Stimulated activated CD4-positive, alpha-beta T cell treated with anti-CD3 and anti-CD28 coated beads, Interleukin-2, amount 100 ng/mL, for 4 hours (primary cell): ENCODE results near the gene ZNF436.
"Not testable (repeated sequence)": the region's sequence is repeated elsewhere in the genome, so short reads cannot be mapped to it uniquely, and the experiment has no call there.

Source experiments
- DNase-seq: peaks from one replicate; pipeline ENCODE4 v3.0.0-alpha.2; 2020; ENCODE audit warnings: low read depth

ZNF436 gene

DNA sequence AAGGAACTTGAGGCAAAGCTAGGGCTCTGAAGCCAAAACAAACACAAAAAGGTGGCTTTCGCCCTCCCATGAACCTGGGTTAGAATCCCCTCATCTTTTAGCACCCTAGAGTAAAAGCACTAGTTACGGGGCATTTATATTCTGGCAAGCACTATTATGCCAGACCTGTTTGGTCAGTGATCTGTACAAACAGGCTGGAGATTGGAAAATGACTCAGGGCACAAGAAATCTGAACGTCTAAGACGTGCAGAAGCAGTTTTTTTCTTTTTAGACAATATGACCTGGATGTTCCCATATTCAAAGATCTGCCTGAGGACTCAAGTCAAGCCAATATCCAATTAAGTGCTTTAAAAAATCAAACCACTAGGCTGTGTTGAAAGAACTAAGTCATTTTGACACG, 3.0 kb downstream of the ZNF436 start:
- no peak for DNase-seq

DNA sequence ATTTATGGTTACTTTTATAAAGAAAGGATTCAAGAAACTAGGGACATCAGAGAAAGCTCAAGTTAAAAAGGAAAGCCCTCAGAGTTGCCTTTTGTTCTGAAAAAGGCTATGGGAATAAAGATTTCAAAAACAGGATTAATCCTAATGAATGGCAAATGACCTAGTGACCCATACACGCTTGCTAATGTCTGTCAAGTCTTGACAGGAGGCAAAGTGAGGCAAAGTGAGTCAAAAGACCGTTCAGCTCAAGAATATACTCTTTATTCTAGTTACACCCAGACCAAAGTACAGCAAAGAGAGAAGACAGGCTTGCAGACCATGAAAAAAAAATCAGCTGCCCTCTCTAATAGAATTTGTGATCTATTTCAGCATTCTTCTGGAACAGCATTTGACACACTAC, 3.5 kb downstream of the ZNF436 start:
- DNase-seq, result no peak

DNA sequence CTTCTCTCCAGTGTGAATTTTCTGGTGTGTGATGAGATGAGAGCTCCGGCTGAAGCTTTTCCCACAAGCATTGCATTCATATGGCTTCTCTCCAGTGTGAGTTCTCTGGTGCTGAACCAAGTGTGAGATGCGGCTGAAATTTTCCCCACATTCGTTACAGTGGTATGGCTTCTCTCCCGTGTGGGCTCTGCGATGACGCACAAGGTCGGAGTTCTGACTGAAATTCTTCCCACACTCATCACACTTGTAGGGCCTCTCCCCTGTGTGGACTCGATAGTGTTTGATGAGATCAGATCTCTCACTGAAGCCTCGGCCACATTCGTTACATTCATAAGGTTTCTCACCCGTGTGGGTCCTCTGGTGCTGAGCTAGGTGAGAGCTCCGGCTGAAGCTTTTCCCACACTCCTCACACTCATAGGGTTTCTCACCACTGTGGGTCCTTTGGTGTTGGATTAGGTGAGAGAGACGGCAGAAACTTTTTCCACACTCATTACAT, 7.4 kb downstream of the ZNF436 start:
- no peak for DNase-seq

DNA sequence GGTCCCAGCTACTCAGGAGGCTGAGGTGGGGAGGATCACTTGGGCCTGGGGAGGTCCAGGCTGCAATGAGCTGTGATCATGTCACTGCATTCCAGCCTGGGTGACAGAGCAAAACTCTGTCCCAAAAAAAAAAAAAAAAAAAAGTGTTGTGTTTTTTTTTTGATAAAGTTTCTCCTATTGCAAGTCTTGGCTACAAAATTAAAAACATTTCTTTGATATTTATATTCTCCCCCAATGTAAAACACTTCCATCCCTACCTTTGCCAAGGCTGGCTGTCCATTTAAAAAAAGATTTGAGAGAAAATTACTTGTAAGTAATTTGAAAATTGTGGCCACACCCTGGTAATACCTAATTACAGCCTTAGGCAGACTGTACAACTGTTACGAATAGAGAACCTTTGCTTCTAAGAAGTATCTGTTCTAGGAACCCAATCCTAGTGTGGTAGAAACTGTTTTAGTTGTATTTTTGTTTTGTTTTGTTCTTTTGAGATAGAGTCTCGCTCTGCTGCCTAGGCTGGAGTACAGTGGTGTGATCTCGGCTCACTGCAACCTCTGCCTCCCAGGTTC, 11.2 kb downstream of the ZNF436 start:
- no peak for DNase-seq

DNA sequence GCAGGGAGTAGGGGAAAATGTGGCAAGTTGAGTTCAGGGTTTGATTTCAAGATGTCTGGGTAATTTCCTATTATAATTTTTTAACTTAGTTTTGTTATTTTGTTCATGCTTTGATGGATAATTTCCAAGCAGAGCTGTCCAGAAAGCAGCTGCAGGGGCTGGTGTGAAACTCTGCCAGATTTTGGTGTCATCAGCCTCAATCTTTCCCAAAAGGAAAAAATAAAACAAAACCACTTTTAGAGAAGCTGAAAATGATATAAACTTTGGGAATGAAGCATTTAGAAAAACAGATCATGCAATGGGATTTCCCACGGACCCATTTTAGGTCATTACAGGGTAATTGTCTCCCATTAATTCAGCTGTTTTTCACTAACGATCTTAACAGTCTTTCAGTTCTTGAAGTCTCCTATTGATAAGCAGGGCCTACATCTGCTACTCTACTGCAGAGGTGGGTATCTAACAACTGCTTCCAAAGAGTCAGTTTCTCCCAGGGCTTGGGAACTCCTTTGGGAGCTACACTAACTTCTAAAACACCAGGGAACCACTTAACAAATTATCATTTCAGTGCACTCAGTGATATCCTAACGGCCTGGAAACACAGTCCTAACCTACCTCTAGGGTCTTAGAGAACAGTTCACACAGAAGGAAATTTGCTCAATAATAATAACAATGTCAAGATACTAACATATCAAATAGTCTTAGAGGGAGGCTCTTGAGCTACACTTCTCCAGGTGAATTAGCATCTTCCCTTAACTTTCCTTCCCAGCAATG, 12.3 kb downstream of the ZNF436 start:
- DNase-seq, result no peak

DNA sequence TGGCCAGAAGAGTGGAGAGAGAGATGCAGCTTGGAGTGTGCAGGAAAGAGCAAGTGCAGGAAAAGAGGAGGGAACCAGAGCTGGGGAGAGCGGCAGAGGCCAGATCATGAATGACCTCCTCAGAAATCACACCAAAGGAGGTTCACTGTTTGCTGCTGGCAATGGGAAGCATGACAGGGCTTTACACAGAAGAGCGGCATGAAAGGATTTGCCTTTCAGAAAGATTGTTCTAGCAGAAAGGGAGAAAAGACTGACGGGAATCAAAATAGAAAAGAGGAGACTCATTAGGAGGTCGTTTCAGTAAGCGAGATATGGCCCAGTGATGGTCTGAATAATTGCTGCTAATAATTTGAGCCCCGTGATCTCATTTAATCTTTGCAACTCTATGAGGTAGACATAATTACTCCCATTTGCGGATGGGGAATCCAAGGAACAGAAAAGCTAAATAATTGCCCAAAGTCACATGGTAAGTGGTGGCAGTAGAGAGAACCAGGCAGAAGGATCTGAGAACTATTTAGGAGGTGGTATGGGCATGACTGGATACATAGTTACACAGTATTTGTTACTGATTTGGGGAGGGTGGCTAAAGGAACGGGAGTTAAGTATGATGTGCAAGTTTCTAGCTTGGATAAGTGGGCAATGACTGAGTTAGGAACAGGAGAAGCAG, 13.0 kb downstream of the ZNF436 start:
- no peak for DNase-seq

DNA sequence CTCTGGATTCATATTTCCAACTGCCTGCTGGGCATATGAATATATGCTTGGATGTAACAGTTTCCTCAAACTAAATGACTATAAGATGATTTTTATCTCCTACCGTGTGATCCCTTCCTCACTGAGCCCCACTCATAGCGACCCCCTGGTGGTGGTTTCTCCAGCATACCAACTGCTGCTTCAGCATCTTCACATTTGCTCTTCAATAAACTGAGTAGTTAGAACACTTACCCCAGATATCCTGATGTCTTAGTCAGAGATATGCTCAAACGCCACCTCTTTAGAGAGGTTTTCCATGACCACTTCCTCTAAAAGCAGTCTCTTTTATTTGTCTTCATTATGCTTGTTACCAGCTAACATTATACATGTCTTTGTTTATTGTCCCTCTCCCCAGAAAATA, 15.4 kb downstream of the ZNF436 start:
- DNase-seq, result no peak

DNA sequence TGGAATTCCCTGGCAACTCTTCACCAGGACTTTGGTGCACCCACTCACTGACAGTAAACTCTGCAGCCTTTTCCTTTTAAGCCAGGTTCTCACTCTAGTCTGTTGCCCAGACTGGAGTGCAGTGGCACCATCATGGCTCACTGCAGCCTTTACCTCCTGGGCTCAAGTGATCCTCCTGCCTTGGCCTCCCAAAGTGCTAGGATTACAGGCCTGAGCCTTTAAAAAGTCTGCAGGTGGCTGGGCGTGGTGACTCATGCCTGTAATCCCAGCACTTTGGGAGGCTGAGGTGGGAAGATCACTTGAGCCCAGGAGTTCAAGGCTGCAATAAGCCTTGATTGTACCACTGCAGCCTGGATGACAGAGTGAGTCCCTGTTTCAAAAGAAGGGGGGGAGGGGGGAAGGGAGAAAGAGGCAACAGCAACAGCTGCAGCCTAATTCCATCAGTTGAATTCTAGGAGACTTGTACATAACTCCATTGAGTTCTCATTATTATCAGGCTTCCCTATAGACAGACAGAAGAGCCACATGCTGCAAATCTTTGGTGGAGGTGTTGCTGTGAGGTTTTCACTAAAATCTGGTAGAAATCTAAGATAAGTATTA, 17.4 kb downstream of the ZNF436 start:
- DNase-seq, result no peak

DNA sequence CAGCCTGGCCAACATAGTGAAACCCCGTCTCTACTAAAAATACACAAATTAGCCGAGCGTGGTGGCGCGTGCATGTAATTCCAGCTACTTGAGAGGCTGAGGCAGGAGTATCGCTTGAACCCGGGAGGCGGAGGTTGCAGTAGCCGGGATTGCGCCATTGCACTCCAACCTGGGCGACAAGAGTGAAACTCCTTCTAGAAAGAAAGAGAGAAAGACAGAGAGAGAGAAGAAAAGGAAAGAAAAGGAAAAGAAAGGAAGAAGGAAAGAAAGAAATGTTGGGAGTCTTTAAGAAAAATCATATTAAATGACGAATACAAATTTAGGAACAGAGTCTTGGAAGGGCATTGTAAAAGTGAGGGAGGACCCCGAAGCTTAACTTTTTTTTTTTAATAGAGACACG, 23.7 kb downstream of the ZNF436 start:
- no peak for DNase-seq

DNA sequence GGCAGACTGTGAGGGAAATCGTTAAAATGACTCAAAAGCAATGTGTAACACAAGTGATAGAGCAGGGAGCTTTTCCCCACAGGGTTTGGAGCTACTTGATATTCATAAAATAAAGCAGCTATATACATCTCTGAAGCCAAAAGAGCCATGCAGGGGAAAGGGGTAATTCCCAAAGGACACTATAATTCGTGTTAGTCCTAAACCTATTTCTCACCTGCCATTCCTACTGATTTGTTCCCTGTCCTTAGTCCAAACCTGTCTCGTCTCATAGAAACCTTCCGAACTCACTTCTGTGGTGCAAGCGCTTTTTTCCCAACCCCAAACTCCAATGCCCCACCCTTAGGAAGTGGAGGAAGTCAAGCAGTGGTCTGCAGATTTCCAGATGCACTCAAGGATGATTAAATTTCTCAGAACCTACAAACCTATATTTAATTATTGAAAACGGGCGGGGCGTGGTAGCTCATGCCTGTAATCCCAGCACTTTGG, 24.6 kb downstream of the ZNF436 start:
- no peak for DNase-seq

DNA sequence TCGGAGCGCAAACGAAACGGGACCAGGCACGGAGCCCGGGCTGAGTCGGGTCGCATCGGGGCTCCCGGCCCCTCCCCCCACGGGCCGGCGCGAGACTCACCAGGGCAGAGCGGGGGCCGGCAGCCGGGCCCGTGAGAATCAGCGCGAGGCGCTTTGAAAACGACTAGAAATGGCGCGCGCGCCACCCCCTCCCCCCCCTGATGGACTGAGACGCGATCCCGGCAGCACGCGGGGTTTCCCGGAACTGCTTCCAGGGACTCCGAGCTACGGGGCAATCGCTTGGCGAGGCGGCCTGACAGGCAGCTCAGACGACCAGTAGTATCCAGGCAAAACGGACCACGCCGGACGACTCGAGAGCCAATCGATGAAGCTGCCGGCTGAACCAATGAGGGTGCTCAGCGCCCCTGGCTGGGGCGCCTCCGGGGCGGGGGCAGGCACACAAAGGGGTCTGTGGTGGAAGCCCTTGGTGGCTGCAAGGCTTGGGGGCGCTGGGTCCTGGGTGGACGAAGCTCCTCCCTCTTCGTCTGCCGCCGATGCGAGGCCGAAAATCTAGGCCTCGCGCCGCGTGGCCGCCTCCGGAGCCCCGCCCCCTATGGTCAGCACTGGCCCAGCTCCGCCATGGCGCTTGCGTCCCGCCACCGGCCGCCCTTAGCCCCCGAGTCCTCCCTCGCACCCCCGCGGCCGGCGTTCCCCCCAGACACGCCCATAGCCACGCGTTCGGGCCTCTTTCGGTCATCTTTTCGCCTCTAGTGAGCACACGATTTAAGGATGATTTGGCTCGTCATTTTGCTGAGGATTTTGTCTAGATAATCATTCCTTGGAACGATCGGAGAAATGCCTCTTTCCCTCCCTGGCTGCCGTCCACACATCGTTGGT, 25.3 kb downstream of the ZNF436 start, which contains the start of gene HNRNPR:
Gene HNRNPR (minus strand): TSS at position 174 of the 876 bp plus-strand sequence. CDS start 3,276 bp downstream, outside the sequence.
- DNase-seq, result peak; percentile 97

DNA sequence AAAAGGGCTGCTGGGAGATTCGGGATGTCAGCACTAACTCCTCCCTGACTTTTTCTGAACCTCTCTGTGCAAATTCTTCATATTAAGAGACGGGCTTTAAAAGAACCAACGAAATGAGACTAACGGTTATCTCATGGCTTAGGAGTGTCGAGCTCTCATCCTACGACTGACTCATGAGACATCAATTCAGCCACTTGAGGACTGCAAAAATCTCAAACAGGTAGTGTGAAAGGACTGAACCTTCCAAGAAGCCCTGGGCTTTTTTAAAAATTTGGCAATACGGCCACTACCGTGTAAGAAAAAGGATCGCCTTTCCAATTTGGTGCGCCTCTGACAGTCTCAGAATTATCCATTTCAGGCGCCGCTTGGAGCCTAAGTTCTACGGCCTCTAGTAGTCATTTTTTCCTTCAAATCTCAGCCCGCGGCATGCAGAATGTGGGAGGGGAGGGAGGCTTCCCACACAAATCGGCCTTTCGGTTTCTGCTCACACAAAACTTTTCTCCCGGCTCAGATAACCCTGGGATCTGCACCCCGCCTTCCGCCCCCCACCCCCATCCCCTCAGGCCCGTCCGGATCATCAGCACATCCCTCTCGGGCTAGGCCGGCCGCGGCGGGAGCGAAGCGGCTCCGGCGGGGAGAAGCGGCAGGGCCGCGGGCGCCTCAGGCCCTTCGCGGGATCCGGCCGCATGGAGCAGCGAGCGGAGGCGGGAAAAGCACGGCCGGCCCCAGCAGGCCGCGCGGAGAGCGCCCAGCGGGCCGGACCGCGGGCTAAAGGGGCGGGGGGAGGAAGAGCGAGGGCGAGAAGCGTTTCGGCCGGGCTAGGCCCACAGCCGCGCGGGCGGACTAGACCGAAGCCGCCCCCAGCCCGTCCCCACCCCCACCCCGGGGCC, 26.2 kb downstream of the ZNF436 start:
- DNase-seq, result peak; percentile 67

DNA sequence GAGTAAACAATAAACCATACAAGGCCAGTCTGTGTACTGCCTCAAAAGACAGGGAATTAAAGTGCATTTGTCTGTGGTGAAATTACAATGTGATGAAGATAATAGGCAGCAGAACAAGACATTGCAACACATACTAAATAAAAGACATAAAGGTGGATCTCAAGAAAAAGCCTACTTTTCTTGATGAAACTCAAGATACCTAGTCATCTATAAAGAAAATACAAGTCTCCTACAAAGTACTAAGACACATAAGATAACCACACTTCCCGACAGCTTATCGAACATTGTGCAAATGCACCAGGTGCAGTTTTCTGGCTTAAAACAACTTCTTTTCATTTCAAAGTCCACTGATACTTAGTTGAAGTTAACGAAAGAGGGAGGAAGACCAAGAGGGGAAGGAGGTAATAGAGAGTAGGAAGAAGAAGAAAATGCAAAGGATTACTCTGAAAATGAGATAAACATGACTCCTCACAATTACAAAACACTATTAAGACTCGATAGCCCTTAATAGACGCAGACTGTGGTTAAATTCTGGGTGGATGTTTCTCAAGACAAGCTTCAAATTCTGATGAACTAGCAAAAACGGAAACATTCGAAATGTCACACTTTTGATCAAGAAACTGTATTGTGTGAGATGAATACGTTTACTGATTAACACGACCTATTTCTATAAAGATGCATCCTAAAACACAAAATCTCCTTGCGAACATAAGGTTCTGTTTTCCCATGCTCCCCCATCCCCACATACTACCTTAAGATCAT, 27.5 kb downstream of the ZNF436 start:
- DNase-seq, result no peak

DNA sequence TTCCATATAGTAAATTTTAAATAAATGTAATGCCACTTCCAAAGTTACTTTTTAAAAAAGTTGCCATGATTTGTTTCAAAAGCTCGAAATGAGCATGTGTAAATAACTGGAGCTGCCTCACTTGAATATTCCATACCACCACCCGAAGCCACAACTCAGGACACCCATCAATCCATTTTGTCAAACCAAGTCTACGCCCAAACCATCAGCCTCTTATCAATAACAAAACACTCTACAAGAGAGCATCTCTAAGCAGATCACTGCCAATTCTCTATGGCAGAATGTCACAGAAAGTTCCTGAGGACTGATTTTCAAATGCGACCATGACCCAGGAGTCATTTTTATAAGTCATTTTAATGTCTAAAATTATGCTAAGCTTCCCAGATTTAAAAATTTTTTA, 30.0 kb downstream of the ZNF436 start:
- no peak for DNase-seq

DNA sequence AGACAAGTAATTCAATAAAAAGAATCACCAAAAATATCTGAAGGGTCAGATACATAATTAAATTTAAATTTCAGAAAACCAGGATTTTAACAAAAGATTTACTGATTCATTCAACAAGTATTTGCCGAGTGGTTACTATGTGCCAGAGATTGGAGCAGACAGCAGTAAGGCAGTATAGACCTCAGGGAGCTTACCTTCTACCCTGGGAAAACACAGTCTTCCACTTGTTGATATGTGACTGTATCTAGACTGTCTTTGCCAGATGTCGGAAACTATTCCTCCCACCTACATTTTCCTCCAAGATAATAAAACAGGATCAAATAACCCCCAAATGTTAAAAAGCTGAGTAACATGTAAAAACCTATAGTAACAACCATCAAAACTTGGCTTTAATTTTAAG, 31.8 kb downstream of the ZNF436 start:
- no peak for DNase-seq

DNA sequence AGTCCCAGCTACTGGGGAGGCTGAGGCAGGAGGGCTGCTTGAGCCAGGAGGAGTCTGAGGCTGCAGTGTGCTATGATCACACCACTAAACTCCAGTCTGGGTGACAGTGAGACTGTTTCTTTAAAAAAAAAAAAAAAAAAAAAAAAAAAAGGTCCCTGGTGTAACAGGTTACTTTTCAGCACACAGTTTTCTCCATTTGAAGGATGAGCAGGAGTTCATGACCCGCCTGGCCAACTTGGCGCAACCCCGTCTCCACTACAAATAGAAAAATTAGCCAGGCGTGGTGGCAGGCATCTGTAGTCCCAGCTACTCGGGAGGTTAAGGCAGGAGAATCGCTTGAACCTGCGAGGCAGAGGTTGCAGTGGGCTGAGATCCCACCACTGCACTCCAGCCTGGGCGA, 37.9 kb downstream of the ZNF436 start:
- no peak for DNase-seq

DNA sequence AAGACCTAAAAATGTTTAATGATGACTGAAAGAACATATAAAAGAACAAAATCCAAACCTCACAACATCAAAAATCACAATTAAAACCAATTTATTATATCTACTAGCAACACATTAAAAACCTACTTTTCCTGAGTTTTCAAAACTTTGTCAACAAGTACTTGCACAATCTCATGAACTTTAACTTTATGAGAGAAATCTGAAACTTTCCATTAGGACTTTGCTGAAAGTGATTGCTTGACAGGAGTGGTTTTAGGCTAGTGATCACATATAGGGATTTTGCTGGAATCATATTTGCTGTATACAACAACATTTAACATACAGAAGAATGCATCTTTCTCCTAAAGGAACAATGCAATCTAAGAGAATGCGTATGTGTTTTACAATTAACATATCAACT, 38.8 kb downstream of the ZNF436 start:
- no peak for DNase-seq

DNA sequence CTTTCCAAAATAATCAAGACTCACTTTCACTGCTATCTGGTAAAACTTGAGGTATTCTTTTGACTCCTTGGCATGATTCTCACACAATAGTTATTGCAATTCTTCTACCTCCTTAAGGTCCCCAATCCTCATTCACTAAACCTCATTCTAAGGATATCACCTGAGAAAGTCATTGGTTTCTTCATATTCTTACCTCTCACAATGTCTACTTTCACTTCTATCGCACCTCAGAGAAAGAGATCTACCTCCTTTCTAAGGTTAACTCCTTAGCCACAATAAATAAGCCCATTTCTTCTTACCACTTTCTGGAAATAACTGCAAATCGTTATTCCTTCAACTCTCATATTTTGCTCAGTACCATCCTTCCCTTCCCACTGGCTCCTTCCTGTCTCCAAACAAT, 44.2 kb downstream of the ZNF436 start:
- no peak for DNase-seq

DNA sequence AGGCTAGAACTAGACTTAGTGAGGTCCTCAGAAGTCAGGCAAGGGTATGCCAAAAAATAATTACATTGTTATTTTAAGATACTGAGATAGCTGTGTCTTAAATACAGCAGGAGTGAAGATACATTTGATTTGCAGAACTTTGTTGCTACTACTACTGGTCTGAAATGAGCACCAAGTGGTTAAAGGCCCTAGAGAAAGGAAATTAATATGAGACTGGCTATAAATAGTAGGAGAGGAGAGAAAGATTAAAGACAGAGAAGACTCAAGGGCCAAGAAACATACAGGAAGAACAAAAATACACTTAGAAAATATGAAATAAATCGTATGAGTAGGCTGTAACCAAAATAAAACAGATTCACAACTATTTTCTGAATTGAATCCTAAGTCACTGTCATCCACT, 46.9 kb downstream of the ZNF436 start:
- no peak for DNase-seq

DNA sequence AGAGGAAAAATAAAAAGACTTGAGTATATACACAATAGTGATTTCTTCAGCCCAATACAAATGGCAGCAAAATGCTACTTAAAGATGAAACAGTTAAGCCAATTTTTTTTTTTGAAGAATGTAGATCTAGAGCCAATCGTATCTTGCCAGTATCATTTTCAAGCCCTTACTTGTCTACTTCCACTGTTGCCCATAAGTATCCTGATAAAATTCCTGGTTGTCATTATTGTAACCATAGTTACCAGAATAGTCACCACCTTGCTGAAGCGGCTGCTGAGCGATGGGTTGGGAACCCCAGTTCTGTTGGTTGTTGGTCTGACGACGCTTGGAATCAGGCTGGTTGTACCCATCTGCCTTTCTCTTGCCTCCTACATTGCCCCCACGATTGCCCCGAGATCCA, 59.4 kb downstream of the ZNF436 start:
- not testable (repeated sequence) for DNase-seq
